IMR-90 (cell line): ENCODE results near the gene SPATA24. TPM values are rescaled to one million over a fixed set of nuclear protein-coding genes. Genes with fewer than 3 reads are reported as not detected.

ENCODE experiments used
- ATAC-seq: fragments of 200-7000 bp; cut with Tn5 transposase; 2 replicates; pipeline ENCODE4 v1.9.1; 2020; ENCODE audit warnings: low read depth, mild to moderate bottlenecking, moderate library complexity
- BruUV-seq: library from RNA; stranded (reverse); fragments of 400-500 nt; replicated peaks from 2 replicates; lab custom pipeline; 2021; lab: Mats Ljungman, UMichigan
- CTCF ChIA-PET: fragments of 300-600 bp; formaldehyde crosslinking; extraction: SDS; loops from one replicate; lab custom pipeline; 2021; ENCODE audit warnings: antibody characterized with exemption; lab: Yijun Ruan, JAX
- POLR2A ChIA-PET: fragments of 300-600 bp; sonication (Branson Sonifier 250); formaldehyde crosslinking; loops from one replicate; lab custom pipeline; 2022; ENCODE audit warnings: antibody characterized with exemption; ENCODE audit not compliant: unreplicated experiment; lab: Charles Lee
- DNase-seq: peaks from one replicate; pipeline ENCODE4 v3.0.0; 2013
- H2AFZ ChIP-seq: replicated peaks from 2 replicates; pipeline ENCODE3; 2013; ENCODE audit warnings: low read length, mild to moderate bottlenecking; ENCODE audit not compliant: poor library complexity
- H2AK5ac ChIP-seq: 2 replicates; pipeline ENCODE4 v1.6.1; 2013; ENCODE audit warnings: low read depth, low read length, inconsistent platforms
- H2AK9ac ChIP-seq: replicated peaks from 2 replicates; pipeline ENCODE3; 2013; ENCODE audit warnings: mild to moderate bottlenecking, low read depth, low read length, moderate library complexity; ENCODE audit not compliant: poor library complexity
- H2BK120ac ChIP-seq: 2 replicates; pipeline ENCODE4 v1.6.1; 2013; ENCODE audit warnings: low read depth, low read length, inconsistent platforms
- H2BK15ac ChIP-seq: 3 replicates; pipeline ENCODE4 v1.6.1; 2013; ENCODE audit warnings: low read depth, low read length, inconsistent platforms
- H2BK20ac ChIP-seq: 2 replicates; pipeline ENCODE4 v1.6.1; 2013; ENCODE audit warnings: low read depth, mild to moderate bottlenecking, inconsistent platforms, low read length, moderate library complexity
- H2BK5ac ChIP-seq: 2 replicates; pipeline ENCODE4 v1.6.1; 2013; ENCODE audit warnings: mild to moderate bottlenecking, low read depth, low read length, inconsistent platforms; ENCODE audit not compliant: poor library complexity, severe bottlenecking
- H3K14ac ChIP-seq: replicated peaks from 2 replicates; pipeline ENCODE4 v1.6.1; 2013; ENCODE audit warnings: low read depth, low read length, inconsistent platforms
- H3K18ac ChIP-seq: 2 replicates; pipeline ENCODE4 v1.6.1; 2013; ENCODE audit warnings: low read depth, low read length, control low read depth
- H3K23ac ChIP-seq: 2 replicates; pipeline ENCODE4 v1.6.1; 2013; ENCODE audit warnings: low read depth, low read length, inconsistent platforms
- H3K27ac ChIP-seq: 2 replicates; pipeline ENCODE4 v1.5.1; 2013; ENCODE audit warnings: mild to moderate bottlenecking, control low read depth, low read length; ENCODE audit not compliant: insufficient read depth
- H3K27me3 ChIP-seq: 2 replicates; pipeline ENCODE4 v1.6.1; 2013; ENCODE audit warnings: low read length; ENCODE audit not compliant: control insufficient read depth, insufficient read depth
- H3K36me3 ChIP-seq: 2 replicates; pipeline ENCODE4 v1.6.1; 2013; ENCODE audit warnings: low read length, mixed read lengths; ENCODE audit not compliant: control insufficient read depth, insufficient read depth
- H3K4ac ChIP-seq: 2 replicates; pipeline ENCODE4 v1.6.1; 2013; ENCODE audit warnings: low read depth, low read length, inconsistent platforms
- H3K4me1 ChIP-seq: 2 replicates; pipeline ENCODE4 v1.6.1; 2013; ENCODE audit warnings: low read length, mixed read lengths; ENCODE audit not compliant: control insufficient read depth, insufficient read depth
- H3K4me2 ChIP-seq: 2 replicates; pipeline ENCODE4 v1.6.1; 2013; ENCODE audit warnings: low read depth, mild to moderate bottlenecking, control low read depth, low read length, moderate library complexity
- H3K4me3 ChIP-seq: 2 replicates; pipeline ENCODE4 v1.5.1; 2013; ENCODE audit warnings: low read depth, mild to moderate bottlenecking, control low read depth, low read length, moderate library complexity; ENCODE audit not compliant: insufficient read depth
- H3K56ac ChIP-seq: 2 replicates; pipeline ENCODE4 v1.6.1; 2013; ENCODE audit warnings: low read length, inconsistent platforms; ENCODE audit not compliant: insufficient read depth; ENCODE audit errors: extremely low read depth
- H3K79me1 ChIP-seq, 2 experiments: 2 replicates each; pipeline ENCODE4 v1.6.1; 2013; ENCODE audit warnings: low read length in 2 of 2, inconsistent platforms in 1 of 2, low read depth in 1 of 2
- H3K9ac ChIP-seq: 2 replicates; pipeline ENCODE4 v1.6.1; 2013; ENCODE audit warnings: low read depth, low read length, control low read depth
- H3K9me1 ChIP-seq: 2 replicates; pipeline ENCODE4 v1.6.1; 2013; ENCODE audit warnings: low read length, inconsistent platforms; ENCODE audit not compliant: insufficient read depth
- H3K9me3 ChIP-seq: 2 replicates; pipeline ENCODE4 v1.6.1; 2013; ENCODE audit warnings: low read length; ENCODE audit not compliant: control insufficient read depth, insufficient read depth
- H4K20me1 ChIP-seq: 2 replicates; pipeline ENCODE4 v1.6.1; 2013; ENCODE audit warnings: low read length, inconsistent platforms; ENCODE audit not compliant: insufficient read depth
- H4K5ac ChIP-seq: 2 replicates; pipeline ENCODE4 v1.6.1; 2013; ENCODE audit warnings: mild to moderate bottlenecking, low read depth, low read length, control low read depth
- H4K8ac ChIP-seq, 2 experiments: 2 replicates each; pipeline ENCODE4 v1.6.1; 2013; ENCODE audit warnings: low read depth in 2 of 2, low read length in 2 of 2, control low read depth in 1 of 2, inconsistent platforms in 1 of 2
- H4K91ac ChIP-seq: 2 replicates; pipeline ENCODE4 v1.6.1; 2013; ENCODE audit warnings: low read depth, low read length, inconsistent platforms; ENCODE audit not compliant: insufficient read depth
- BHLHE40 ChIP-seq: fragments of 150-350 bp; IDR thresholded peaks from 2 replicates; pipeline ENCODE4 v1.6.1; 2016; ENCODE audit warnings: mild to moderate bottlenecking, low read depth, low read length
- CEBPB ChIP-seq: IDR thresholded peaks from 2 replicates; pipeline ENCODE4 v1.6.1; 2012; ENCODE audit warnings: low read depth, low read length, improper control_type of control experiment
- CHD1 ChIP-seq: IDR thresholded peaks from 2 replicates; pipeline ENCODE4 v1.6.1; 2012; ENCODE audit warnings: low read depth, low read length, improper control_type of control experiment
- FOS ChIP-seq: fragments of 150-350 bp; IDR thresholded peaks from 2 replicates; pipeline ENCODE4 v1.6.1; 2016; ENCODE audit warnings: low read depth, low read length
- MAFK ChIP-seq: IDR thresholded peaks from 2 replicates; pipeline ENCODE4 v1.6.1; 2012; ENCODE audit warnings: low read depth, low read length, improper control_type of control experiment
- MAZ ChIP-seq: IDR thresholded peaks from 2 replicates; pipeline ENCODE4 v1.6.1; 2012; ENCODE audit warnings: low read depth, mild to moderate bottlenecking, low read length, improper control_type of control experiment, moderate library complexity, borderline replicate concordance
- MXI1 ChIP-seq: IDR thresholded peaks from 2 replicates; pipeline ENCODE4 v1.6.1; 2012; ENCODE audit warnings: low read depth, mild to moderate bottlenecking, low read length, moderate library complexity, borderline replicate concordance
- POLR2A ChIP-seq: IDR thresholded peaks from 2 replicates; pipeline ENCODE4 v1.6.1; 2012; ENCODE audit warnings: mild to moderate bottlenecking, low read depth, low read length
- RAD21 ChIP-seq: IDR thresholded peaks from 2 replicates; pipeline ENCODE4 v1.6.1; 2012; ENCODE audit warnings: low read length, improper control_type of control experiment
- RCOR1 ChIP-seq: IDR thresholded peaks from 2 replicates; pipeline ENCODE4 v1.6.1; 2012; ENCODE audit warnings: mild to moderate bottlenecking, low read length, improper control_type of control experiment; ENCODE audit not compliant: insufficient replicate concordance
- RFX5 ChIP-seq: IDR thresholded peaks from 2 replicates; pipeline ENCODE4 v1.8.0; 2012; ENCODE audit warnings: low read depth, mild to moderate bottlenecking, low read length, moderate library complexity
- SMC3 ChIP-seq: fragments of 150-350 bp; IDR thresholded peaks from 2 replicates; pipeline ENCODE4 v1.6.1; 2016; ENCODE audit warnings: low read depth, mild to moderate bottlenecking, antibody characterized with exemption, low read length, moderate library complexity
- USF2 ChIP-seq: fragments of 150-350 bp; IDR thresholded peaks from 2 replicates; pipeline ENCODE4 v1.6.1; 2017; ENCODE audit warnings: mild to moderate bottlenecking, antibody characterized with exemption, low read length, low read depth
- WGBS, 2 experiments: methylation state at CpG; one replicate each; pipeline versions ENCODE4 v1.1.5 to v1.1.7; 2013; ENCODE audit warnings: missing lambda C conversion rate in 2 of 2; ENCODE audit not compliant: insufficient read length in 1 of 2; ENCODE audit errors: extremely low coverage in 2 of 2; 5-methylcytosine and 5-hydroxymethylcytosine counted together
- dilution Hi-C: fragments of 300-500 bp; cut with HindIII; formaldehyde crosslinking; loops from one replicate; pipeline ENCODE4 v1.14.3; 2018; ENCODE audit warnings: low sequenced_read_pairs; ENCODE audit not compliant: unreplicated experiment
- in situ Hi-C: fragments of 300-500 bp; cut with MboI; formaldehyde crosslinking; loops from 3 replicates; pipeline ENCODE4 v1.14.3; 2019; ENCODE audit warnings: low sequenced_read_pairs, inconsistent platforms, mixed read lengths
- intact Hi-C: fragments of 100-400 bp; cut with micrococcal nuclease; formaldehyde crosslinking; loops from 2 replicates; pipeline ENCODE4 v1.10.0; 2022
- polyA plus RNA-seq, 3 experiments: library from polyadenylated mRNA; depleted of rRNA; stranded (reverse); fragments of >200 nt; gene quantifications; 2 replicates each; pipeline ENCODE4 v1.2.3, GENCODE V29; 2012; ENCODE audit warnings: low replicate concordance in 1 of 3
- total RNA-seq: library from RNA; depleted of rRNA; stranded (reverse); fragments of >200 nt; gene quantifications from 2 replicates; pipeline ENCODE4 v1.2.3, GENCODE V29; 2012
- TF ChIP-seq, protein P1 (sequence below): fragments of 150-350 bp; IDR thresholded peaks from 2 replicates; pipeline ENCODE4 v1.6.1; 2016; ENCODE audit warnings: low read depth, mild to moderate bottlenecking, low read length, moderate library complexity, borderline replicate concordance
- TF ChIP-seq, protein P2 (sequence below): conservative IDR thresholded peaks from 2 replicates; pipeline ENCODE4 v1.5.1; 2012; ENCODE audit warnings: mild to moderate bottlenecking, low read depth, low read length, improper control_type of control experiment

SPATA24 gene
- total and polyA plus RNA-seq, 2 of the 4 experiments (the other 2 are of a cell fraction): 4.1 to 4.3 TPM

- dilution Hi-C loops (no loop called here), in situ Hi-C loops (no loop called here), intact Hi-C loops (no loop called here)
- Histone ChIP-seq H3K56ac (no peak overlapping the region), H3K9me3 (no peaks in the 10 kb centered on the region), H3K4me3 (no peak overlapping the region), H3K14ac (no peak overlapping the region), H3K4ac (no peak overlapping the region), H3K9me1 (0 out of 2 replicates have a peak, but pooled peaks cover 7% of the 10 kb centered on the region), H3K79me1 (no peaks in the 10 kb centered on the region; a peak in 1 of 4 replicates), H3K18ac (no peak overlapping the region), H3K27me3 (no peaks in the 10 kb centered on the region), H2AFZ (no peak overlapping the region), H4K8ac (no peak overlapping the region), H2BK120ac (no peak overlapping the region), H3K27ac (no peak overlapping the region), H3K23ac (no peak overlapping the region), H3K4me1 (peaks cover 2% of the 10 kb centered on the region; the same call in 1 of the 2 replicates), H2AK9ac (no peak overlapping the region), H3K9ac (no peak overlapping the region), H3K36me3 (peaks cover 17% of the 10 kb centered on the region), H2AK5ac (no peak overlapping the region), H2BK15ac (no peak overlapping the region), H4K5ac (no peak overlapping the region), H2BK5ac (no peak overlapping the region), H3K4me2 (no peak overlapping the region), H4K20me1 (no peaks in the 10 kb centered on the region), H2BK20ac (no peak overlapping the region), H4K91ac (no peak overlapping the region)
- no peak for TF ChIP-seq RAD21
- no peak for TF ChIP-seq CEBPB
- TF ChIP-seq FOS: no peak
- no peak for TF ChIP-seq MAFK
- TF ChIP-seq, protein P1, sequence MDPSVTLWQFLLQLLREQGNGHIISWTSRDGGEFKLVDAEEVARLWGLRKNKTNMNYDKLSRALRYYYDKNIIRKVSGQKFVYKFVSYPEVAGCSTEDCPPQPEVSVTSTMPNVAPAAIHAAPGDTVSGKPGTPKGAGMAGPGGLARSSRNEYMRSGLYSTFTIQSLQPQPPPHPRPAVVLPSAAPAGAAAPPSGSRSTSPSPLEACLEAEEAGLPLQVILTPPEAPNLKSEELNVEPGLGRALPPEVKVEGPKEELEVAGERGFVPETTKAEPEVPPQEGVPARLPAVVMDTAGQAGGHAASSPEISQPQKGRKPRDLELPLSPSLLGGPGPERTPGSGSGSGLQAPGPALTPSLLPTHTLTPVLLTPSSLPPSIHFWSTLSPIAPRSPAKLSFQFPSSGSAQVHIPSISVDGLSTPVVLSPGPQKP: no peak
- TF ChIP-seq BHLHE40: no peak
- TF ChIP-seq USF2: no peak
- no peak for TF ChIP-seq CHD1
- no peak for TF ChIP-seq SMC3
- TF ChIP-seq, protein P2, sequence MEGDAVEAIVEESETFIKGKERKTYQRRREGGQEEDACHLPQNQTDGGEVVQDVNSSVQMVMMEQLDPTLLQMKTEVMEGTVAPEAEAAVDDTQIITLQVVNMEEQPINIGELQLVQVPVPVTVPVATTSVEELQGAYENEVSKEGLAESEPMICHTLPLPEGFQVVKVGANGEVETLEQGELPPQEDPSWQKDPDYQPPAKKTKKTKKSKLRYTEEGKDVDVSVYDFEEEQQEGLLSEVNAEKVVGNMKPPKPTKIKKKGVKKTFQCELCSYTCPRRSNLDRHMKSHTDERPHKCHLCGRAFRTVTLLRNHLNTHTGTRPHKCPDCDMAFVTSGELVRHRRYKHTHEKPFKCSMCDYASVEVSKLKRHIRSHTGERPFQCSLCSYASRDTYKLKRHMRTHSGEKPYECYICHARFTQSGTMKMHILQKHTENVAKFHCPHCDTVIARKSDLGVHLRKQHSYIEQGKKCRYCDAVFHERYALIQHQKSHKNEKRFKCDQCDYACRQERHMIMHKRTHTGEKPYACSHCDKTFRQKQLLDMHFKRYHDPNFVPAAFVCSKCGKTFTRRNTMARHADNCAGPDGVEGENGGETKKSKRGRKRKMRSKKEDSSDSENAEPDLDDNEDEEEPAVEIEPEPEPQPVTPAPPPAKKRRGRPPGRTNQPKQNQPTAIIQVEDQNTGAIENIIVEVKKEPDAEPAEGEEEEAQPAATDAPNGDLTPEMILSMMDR: no peak
- no peak for TF ChIP-seq MAZ
- no peak for TF ChIP-seq RFX5
- TF ChIP-seq MXI1: no peak
- TF ChIP-seq POLR2A: no peak
- TF ChIP-seq RCOR1: no peak
- no TSS peak for BruUV-seq
- DNase-seq (no peak), ATAC-seq (no peak)
- CTCF ChIA-PET: interaction anchor here (1.0 to 1.8 kb wide), 3 partner anchors 9 to 88 kb away, joined by 4 read pairs; partner anchors contain the start of gene DNAJC18
- POLR2A ChIA-PET: no interaction called here
- no CpG with 5 or more reads among the region's 2 CpGs for WGBS, 2 experiments
These were observed 26.1 kb upstream of the SPATA24 start for GRCh38 chr5:139430015-139430414.
